Esophagus muscularis mucosa (tissue), 4 donors: ENCODE measurements around the gene CIITA. TPM values are rescaled to one million over a fixed set of nuclear protein-coding genes. Genes with fewer than 3 reads are reported as not detected.
A peak's percentile ranks its signal among the peaks of the same experiment; 100 is the strongest.

Source experiments
- DNase-seq: peaks from one replicate; pipeline ENCODE4 v3.0.0-alpha.2; 2017; ENCODE audit errors: extremely low spot score
- H3K27ac ChIP-seq, 4 donors: fragments of 200-600 bp; sonication (generic); replicated peaks in 1 of 4; 1 replicate in 3 of 4; 2 replicates in 1 of 4; pipeline ENCODE4 v1.5.1; 2016 to 2019; ENCODE audit warnings: mild to moderate bottlenecking in 1 of 4
- H3K27me3 ChIP-seq, 4 donors: fragments of 200-600 bp; sonication (generic); one replicate each; pipeline versions ENCODE4 v1.5.1 to v1.6.0; 2016 to 2019
- H3K36me3 ChIP-seq, 4 donors: fragments of 200-600 bp; sonication (generic); one replicate each; pipeline ENCODE4 v1.5.1; 2016 to 2019
- H3K4me1 ChIP-seq, 4 donors: fragments of 200-600 bp; sonication (generic); one replicate each; pipeline ENCODE4 v1.5.1; 2016 to 2019
- H3K4me3 ChIP-seq, 4 donors: fragments of 200-600 bp; sonication (generic); 1 replicate in 2 of 4; 2 replicates in 2 of 4; pipeline ENCODE4 v1.5.1; 2016 to 2019; ENCODE audit warnings: mild to moderate bottlenecking in 4 of 4, moderate library complexity in 1 of 4
- H3K9me3 ChIP-seq, 4 donors: fragments of 200-600 bp; sonication (generic); 1 replicate in 3 of 4; 2 replicates in 1 of 4; pipeline ENCODE4 v1.5.1; 2016 to 2019
- EP300 ChIP-seq: sonication (generic); formaldehyde crosslinking; IDR thresholded peaks from one replicate; pipeline ENCODE4 v1.6.1; 2017; ENCODE audit warnings: antibody characterized with exemption
- POLR2A ChIP-seq: fragments of 450-650 bp; IDR thresholded peaks from one replicate; pipeline ENCODE4 v1.6.1; 2017; ENCODE audit warnings: antibody characterized with exemption, moderate library complexity, mild to moderate bottlenecking, low read depth
- POLR2AphosphoS5 ChIP-seq, 2 donors: sonication (generic); formaldehyde crosslinking; IDR thresholded peaks; one replicate each; pipeline ENCODE4 v1.6.1; 2017; ENCODE audit warnings: antibody characterized with exemption in 2 of 2
- WGBS: methylation state at CpG from one replicate; pipeline ENCODE4 v1.1.5; 2018; 5-methylcytosine and 5-hydroxymethylcytosine counted together
- intact Hi-C: fragments of 100-400 bp; cut with DNase I; formaldehyde crosslinking; loops from one replicate; pipeline ENCODE4 v1.15.1; 2023
- total RNA-seq, 4 donors: library from RNA; depleted of rRNA; stranded (reverse); fragments of >200 nt; gene quantifications; one replicate each; pipeline versions ENCODE4 v1.1.0 to v1.2.1, GENCODE V29; 2016
- TF ChIP-seq, protein P1 (sequence below), 3 experiments: fragments of 200-600 bp in 2 of 3; fragments of 450-650 bp in 1 of 3; sonication (generic) in 2 of 3; IDR thresholded peaks; one replicate each; pipeline ENCODE4 v1.5.1; 2017 to 2019; ENCODE audit warnings: antibody characterized with exemption in 3 of 3, mild to moderate bottlenecking in 2 of 3, moderate library complexity in 1 of 3

Gene CIITA
- total RNA-seq, 4 donors from 2014 or later: 6.8 to 11.2 (median 8.9) TPM

DNA sequence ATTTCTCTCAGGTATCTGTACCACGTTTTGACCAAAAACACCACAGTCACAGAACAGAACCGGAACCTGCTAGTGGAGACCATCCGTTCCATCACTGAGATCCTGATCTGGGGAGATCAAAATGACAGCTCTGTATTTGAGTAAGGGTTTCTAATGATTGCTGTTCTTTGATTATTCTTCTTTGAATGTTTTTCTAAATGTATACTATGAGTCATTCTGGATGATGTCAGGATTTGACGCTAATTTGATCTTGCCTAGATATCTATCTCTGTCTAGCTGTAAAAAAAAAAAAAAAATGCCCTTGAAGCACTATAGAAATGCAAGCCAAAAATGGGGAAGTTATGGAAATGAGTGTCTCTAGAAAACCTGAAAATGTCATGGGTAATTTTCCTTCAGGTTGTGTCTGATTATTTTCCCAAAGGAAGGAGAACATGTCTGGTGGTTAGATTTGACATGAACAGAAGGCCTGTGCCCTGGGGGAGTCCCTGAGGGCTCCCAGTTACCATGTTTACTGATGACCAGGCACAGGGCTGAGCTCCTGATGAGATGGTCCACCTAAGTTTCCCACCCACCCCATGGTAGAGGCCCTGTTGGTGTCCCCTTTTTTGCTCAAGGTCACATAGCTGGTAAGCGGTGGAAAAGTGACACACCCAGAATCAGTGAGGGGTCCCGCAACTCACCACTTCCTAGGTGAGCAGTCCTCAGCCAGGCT lies 80.9 kb downstream of the CIITA start:
- no peak overlapping the region for H3K27ac ChIP-seq
- peaks cover 7 to 25% (median 13%) of the 10 kb centered on the region in 4 donors for H3K36me3 ChIP-seq
- no peaks in the 10 kb centered on the region for H3K9me3 ChIP-seq
- intact Hi-C loops: no loop called here
- no peak overlapping the region for H3K4me3 ChIP-seq
- H3K4me1 ChIP-seq: peaks cover 0 to 18% (median 14%) of the 10 kb centered on the region in 4 donors
- H3K27me3 ChIP-seq: no peaks in the 10 kb centered on the region
- 81% methylated on average over 6 of the region's 6 CpGs for WGBS
- no peak for TF ChIP-seq POLR2A
- no peak for TF ChIP-seq POLR2AphosphoS5 (IDR thresholded peaks at IDR 0.05)
- TF ChIP-seq, protein P1, sequence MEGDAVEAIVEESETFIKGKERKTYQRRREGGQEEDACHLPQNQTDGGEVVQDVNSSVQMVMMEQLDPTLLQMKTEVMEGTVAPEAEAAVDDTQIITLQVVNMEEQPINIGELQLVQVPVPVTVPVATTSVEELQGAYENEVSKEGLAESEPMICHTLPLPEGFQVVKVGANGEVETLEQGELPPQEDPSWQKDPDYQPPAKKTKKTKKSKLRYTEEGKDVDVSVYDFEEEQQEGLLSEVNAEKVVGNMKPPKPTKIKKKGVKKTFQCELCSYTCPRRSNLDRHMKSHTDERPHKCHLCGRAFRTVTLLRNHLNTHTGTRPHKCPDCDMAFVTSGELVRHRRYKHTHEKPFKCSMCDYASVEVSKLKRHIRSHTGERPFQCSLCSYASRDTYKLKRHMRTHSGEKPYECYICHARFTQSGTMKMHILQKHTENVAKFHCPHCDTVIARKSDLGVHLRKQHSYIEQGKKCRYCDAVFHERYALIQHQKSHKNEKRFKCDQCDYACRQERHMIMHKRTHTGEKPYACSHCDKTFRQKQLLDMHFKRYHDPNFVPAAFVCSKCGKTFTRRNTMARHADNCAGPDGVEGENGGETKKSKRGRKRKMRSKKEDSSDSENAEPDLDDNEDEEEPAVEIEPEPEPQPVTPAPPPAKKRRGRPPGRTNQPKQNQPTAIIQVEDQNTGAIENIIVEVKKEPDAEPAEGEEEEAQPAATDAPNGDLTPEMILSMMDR (IDR thresholded peaks at IDR 0.05): no peak
- TF ChIP-seq EP300: no peak
- no peak for DNase-seq

DNA sequence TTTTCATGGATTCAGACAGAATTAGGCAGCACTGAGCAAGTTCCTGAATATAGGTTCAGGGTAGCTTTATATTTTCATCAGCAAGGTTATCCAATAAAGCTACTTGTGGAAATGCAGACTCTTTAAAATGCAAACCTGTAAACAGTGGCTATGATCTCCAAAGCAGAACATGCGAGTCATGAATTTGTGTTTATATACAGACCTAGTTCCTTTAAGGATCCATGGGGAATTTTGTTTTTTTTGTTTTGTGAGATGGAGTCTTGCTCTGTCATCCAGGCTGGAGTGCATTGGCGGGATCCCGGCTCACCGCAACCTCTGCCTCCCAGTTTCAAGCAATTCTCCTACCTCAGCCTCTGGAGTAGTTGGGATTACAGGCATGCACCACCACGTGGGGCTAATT lies 82.2 kb downstream of the CIITA start:
- Histone ChIP-seq H3K27me3 (no peaks in the 10 kb centered on the region), H3K27ac (no peak overlapping the region), H3K4me1 (peaks cover under 1 to 18% (median 12%) of the 10 kb centered on the region in 4 donors), H3K9me3 (no peaks in the 10 kb centered on the region), H3K4me3 (no peak overlapping the region), H3K36me3 (peaks cover 12 to 34% (median 23%) of the 10 kb centered on the region in 4 donors)
- no peak for DNase-seq
- WGBS: 73% methylated on average over 5 of the region's 5 CpGs
- intact Hi-C loops: no loop called here
- TF ChIP-seq EP300 (no peak), POLR2AphosphoS5 (IDR thresholded peaks at IDR 0.05) (no peak), POLR2A (no peak)
- TF ChIP-seq, protein P1 (IDR thresholded peaks at IDR 0.05): no peak

DNA sequence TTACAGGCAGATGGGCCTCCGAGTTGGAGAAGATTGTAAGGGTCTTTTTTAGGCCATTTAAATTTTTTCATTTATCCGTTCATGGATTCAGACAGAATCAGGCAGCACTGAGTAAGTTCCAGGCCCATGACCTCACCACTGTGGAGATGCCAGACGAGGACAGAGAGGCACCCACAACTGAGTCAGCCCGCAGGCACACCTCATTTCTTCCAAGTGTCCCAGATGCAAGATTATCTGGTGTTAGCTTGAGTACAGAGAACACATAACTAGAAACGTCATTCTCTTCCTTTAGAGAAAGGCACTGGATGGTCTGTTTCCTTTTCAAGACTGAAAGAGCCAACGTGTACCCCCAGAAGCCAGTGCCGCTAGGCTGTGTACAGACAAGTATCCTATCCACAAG lies 84.2 kb downstream of the CIITA start:
- Histone ChIP-seq H3K36me3 (peaks cover 12 to 42% (median 23%) of the 10 kb centered on the region in 4 donors), H3K4me3 (no peak overlapping the region), H3K27ac (peak overlapping the region; percentile 25 to 53 (median 46)), H3K27me3 (no peaks in the 10 kb centered on the region), H3K9me3 (no peaks in the 10 kb centered on the region), H3K4me1 (peaks cover 4 to 23% (median 16%) of the 10 kb centered on the region in 4 donors)
- no peak for DNase-seq
- intact Hi-C loops: loop anchor here (5.0 kb wide), 1 partner anchor 396 kb away; no protein-coding TSS in a partner anchor
- TF ChIP-seq, protein P1 (IDR thresholded peaks at IDR 0.05): no peak
- TF ChIP-seq POLR2AphosphoS5 (IDR thresholded peaks at IDR 0.05): peak; percentile 32 to 48
- WGBS: 48% methylated on average over 7 of the region's 7 CpGs

DNA sequence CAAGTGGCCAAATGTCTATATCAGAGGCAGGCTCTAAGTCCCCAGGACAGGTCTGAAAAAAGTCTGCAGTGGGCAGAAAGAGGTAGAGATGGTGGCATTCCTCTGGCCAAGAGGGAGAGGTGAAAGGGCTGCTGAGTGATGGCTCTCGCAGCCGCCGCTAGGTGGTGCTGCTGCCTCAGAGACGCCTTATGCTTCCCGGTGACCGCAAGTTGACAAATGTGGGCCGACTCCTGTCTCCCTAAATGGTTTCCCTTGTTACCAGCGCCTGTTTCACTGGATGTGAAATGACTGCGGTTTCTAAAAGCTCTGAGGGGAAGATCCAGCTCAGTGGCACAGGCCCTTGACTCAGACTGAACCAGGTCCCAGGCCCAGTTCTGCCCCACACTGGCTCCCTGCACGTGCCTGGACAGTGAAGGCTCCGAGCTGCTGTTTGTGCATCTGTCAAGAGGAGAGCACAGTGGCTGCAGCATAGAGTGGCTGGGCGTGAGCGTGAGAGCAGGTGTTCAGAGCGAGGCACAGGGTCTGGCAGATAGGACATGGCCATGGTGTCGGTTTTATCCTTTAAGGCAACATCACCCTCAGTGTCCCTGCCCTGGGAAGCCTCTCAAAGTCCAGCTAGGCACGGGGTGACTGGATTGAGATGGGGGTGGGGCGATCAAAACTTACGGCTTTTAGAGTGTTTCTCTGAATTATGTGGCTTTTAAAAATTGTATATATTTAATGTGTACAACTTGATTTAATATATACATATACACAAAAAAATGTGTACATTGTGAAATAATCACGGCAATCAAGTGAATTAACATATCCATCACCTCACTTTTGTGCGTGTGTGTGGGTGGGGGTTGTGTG lies 87.3 kb downstream of the CIITA start:
- intact Hi-C loops: loop anchor here (5.0 kb wide), 1 partner anchor 393 kb away; no protein-coding TSS in a partner anchor
- Histone ChIP-seq H3K9me3 (no peaks in the 10 kb centered on the region), H3K36me3 (peaks cover 12 to 50% (median 24%) of the 10 kb centered on the region in 4 donors), H3K27me3 (no peaks in the 10 kb centered on the region), H3K4me1 (peaks cover 7 to 23% (median 14%) of the 10 kb centered on the region in 4 donors), H3K27ac (peak overlapping the region; percentile 30 to 69 (median 60)), H3K4me3 (peak overlapping the region in 2 of 4 donors; percentile 10 to 24)
- DNase-seq: no peak
- TF ChIP-seq EP300: no peak
- TF ChIP-seq, protein P1 (IDR thresholded peaks at IDR 0.05): peak; percentile 93 to 96 (median 94)
- peak in 1 of 2 donors; percentile 62 for TF ChIP-seq POLR2AphosphoS5 (IDR thresholded peaks at IDR 0.05)
- TF ChIP-seq POLR2A: no peak
- WGBS: 42% methylated on average over 9 of the region's 20 CpGs
